ENCODE measurements around the gene UBA1. TPM values are rescaled to one million over a fixed set of nuclear protein-coding genes. Genes with fewer than 3 reads are reported as not detected.
A peak's percentile ranks its signal among the peaks of the same experiment; 100 is the strongest.

The UBA1 gene
- polyA plus RNA-seq (2011; rRNA removed) = 160 and 192 TPM in 2 replicates
- polyA plus RNA-seq (2012; cell fraction: cytosol; rRNA removed) = 266 and 294 TPM in 2 replicates
- 588 and 645 TPM in 2 replicates for polyA plus RNA-seq (2012; cell fraction: nucleus; rRNA removed)
- polyA plus RNA-seq (2017; fragmentation: RNase III; extraction: RNeasy Plus Mini Kit Qiagen cat#74134 plus additional on column Dnase treatment) = 188 to 196 TPM (median 192 TPM) in 3 replicates
- 293 and 297 TPM in 2 replicates for polyA minus RNA-seq (2011; rRNA and poly(A)+ RNA removed)

DNA sequence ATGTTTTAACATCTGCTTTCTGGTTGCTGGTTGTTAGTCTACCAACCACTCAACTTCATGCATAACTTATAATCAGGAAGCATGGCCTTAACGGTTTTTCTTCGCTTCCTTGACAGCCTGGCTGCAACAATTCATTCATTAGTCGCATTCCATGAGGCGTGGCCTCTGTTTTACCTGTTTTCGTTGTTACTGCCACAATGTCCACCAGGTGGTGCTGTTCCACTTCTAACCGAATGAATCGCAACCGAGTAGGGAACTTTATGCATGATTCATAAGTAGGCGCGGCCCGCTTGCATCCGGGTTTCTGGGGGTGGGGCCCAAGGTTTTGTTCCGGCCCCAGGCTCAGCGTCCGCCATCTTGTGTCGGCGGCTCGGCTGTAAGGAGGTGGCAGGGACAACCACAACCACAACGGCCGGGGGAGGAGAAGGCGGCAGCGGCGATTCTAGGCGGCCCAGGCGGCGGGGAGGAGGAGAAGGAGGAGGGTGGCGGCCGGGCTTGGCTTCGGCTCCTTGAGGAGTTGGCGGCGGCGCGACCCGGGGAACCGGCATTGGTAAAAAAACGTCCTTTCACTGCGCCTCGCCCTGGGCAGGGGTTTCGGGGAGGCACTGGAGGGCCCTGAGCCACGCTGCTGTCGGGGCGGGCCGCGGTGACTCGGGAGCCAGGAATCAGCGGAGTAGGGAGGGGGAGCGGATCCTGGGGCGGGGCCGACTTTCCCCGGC lies at the start of gene UBA1:
Gene UBA1, plus strand, starts transcription at position 355 of the 719 bp plus-strand sequence. CDS start 4,974 bp downstream, outside the sequence.
- ChIA-PET CTCF (interaction anchor here (0.7 to 7.7 kb wide), 8 partner anchors 9 to 332 kb away, joined by 3 to 52 read pairs (median 4); no protein-coding TSS in a partner anchor), POLR2A (no interaction called here)
- DNase-seq (ENCODE audit: low read depth in 1 of 2, low spot score in 1 of 2) (peak; percentile 88 to 96), FAIRE-seq (peak; percentile 92), ATAC-seq (peak; percentile 70 to 84)
- no peaks in the 10 kb centered on the region for H3K9me3 ChIP-seq
- WGBS (ENCODE audit: missing lambda C conversion rate) = under 1% methylated on average over 12 of the region's 50 CpGs
- H3K4me1 ChIP-seq = peaks cover 42% of the 10 kb centered on the region
- H3K4me2 ChIP-seq = peak within 1 kb of the TSS; percentile 97
- peak within 1 kb of the TSS; percentile 93 for H3K4me3 ChIP-seq
- H3K27ac ChIP-seq = peak within 1 kb of the TSS; percentile 99
- TF ChIP-seq PHF8 (IDR thresholded peaks at IDR 0.05; ENCODE audit: borderline replicate concordance, low read depth) = peak; percentile 62
- peak; percentile 58 to 83; a peak in 4 of 5 replicates for TF ChIP-seq JUN (IDR thresholded peaks at IDR 0.05)
- TF ChIP-seq SMC3 (IDR thresholded peaks at IDR 0.05) = peak; percentile 85
- TF ChIP-seq FOSL2 (IDR thresholded peaks at IDR 0.05) = no peak
- TF ChIP-seq FOSL2 (CRISPR knock-in tag; IDR thresholded peaks at IDR 0.05) = peak; percentile 82
- no peak for TF ChIP-seq FOXS1 (CRISPR knock-in tag; IDR thresholded peaks at IDR 0.05)
- no peak for TF ChIP-seq CBX2 (IDR thresholded peaks at IDR 0.05; ENCODE audit: borderline replicate concordance, low read depth)
- TF ChIP-seq, protein P1, sequence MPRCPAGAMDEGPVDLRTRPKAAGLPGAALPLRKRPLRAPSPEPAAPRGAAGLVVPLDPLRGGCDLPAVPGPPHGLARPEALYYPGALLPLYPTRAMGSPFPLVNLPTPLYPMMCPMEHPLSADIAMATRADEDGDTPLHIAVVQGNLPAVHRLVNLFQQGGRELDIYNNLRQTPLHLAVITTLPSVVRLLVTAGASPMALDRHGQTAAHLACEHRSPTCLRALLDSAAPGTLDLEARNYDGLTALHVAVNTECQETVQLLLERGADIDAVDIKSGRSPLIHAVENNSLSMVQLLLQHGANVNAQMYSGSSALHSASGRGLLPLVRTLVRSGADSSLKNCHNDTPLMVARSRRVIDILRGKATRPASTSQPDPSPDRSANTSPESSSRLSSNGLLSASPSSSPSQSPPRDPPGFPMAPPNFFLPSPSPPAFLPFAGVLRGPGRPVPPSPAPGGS (IDR thresholded peaks at IDR 0.05) = peak; percentile 34; the same call in 1 of the 3 replicates
- TF ChIP-seq RAD21 (conservative IDR thresholded peaks at IDR 0.05 in 1 of 2, IDR thresholded peaks at IDR 0.05 in 1 of 2) = peak; percentile 85 to 89
- TF ChIP-seq, protein P2, sequence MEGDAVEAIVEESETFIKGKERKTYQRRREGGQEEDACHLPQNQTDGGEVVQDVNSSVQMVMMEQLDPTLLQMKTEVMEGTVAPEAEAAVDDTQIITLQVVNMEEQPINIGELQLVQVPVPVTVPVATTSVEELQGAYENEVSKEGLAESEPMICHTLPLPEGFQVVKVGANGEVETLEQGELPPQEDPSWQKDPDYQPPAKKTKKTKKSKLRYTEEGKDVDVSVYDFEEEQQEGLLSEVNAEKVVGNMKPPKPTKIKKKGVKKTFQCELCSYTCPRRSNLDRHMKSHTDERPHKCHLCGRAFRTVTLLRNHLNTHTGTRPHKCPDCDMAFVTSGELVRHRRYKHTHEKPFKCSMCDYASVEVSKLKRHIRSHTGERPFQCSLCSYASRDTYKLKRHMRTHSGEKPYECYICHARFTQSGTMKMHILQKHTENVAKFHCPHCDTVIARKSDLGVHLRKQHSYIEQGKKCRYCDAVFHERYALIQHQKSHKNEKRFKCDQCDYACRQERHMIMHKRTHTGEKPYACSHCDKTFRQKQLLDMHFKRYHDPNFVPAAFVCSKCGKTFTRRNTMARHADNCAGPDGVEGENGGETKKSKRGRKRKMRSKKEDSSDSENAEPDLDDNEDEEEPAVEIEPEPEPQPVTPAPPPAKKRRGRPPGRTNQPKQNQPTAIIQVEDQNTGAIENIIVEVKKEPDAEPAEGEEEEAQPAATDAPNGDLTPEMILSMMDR (IDR thresholded peaks at IDR 0.05) = peak; percentile 78
- TF ChIP-seq POLR2A (IDR thresholded peaks at IDR 0.05; ENCODE audit: low read length) = peak; percentile 91

DNA sequence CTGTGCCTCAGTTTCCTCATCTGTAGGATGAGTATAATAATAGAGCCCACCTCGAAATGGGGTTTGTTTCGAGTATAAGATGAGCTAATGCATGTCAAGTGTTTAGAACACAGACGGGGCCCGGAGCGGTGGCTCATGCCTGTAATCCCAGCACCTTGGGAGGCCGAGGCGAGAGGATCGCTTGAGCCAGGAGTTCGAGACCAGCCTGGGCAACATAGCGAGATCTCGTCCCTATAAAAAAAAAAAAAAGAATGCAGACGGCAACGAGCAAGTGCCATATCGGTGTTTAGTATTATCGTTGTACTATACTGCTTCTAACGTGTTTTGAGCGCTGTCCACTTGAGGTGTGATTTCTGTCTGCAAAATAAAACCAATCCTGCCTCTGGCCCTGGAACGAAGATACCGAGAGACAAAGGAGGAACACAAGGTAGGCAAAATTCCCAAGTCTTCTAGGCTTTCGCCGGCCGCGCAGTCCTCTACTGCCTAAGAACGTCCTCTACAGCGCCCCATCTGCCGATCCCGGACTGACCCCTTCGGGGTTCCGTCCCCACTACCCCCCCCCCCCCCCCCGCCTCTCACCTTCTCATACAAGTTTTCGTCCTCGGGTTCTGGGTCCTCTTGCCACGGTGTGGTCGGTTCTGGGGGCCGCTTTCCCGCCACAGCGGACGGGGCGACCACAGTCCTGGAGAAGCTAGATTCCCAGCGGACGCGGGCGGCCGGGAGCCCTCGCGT lies 49.6 kb upstream of the UBA1 start:
- peak overlapping the region; percentile 89 for H3K4me2 ChIP-seq
- peak in 1 of 2 experiments; percentile 61 for DNase-seq (ENCODE audit: low read depth in 1 of 2, low spot score in 1 of 2)
- peak overlapping the region; percentile 90 to 97 for H3K27ac ChIP-seq
- H3K4me1 ChIP-seq = peaks cover 17% of the 10 kb centered on the region
- no peak for TF ChIP-seq GATA3 (IDR thresholded peaks at IDR 0.05; ENCODE audit: borderline replicate concordance)
- TF ChIP-seq, protein P1 (IDR thresholded peaks at IDR 0.05) = 0 out of 3 replicates have a peak, but pooled peaks have one; percentile 10
- WGBS (ENCODE audit: missing lambda C conversion rate) = 2% methylated on average over 28 of the region's 46 CpGs
- peak; percentile 51 for FAIRE-seq
- H3K9me3 ChIP-seq = no peaks in the 10 kb centered on the region
- H3K4me3 ChIP-seq = peak overlapping the region; percentile 79
- ChIA-PET CTCF (interaction anchor here (0.8 to 1.4 kb wide), 5 partner anchors 9 to 56 kb away, joined by 3 to 10 read pairs (median 3); no protein-coding TSS in a partner anchor), POLR2A (interaction anchor here (0.6 to 3.1 kb wide), 5 partner anchors 10 to 74 kb away, joined by 3 to 17 read pairs (median 9); partner anchors contain the start of gene CDK16)
- peak; percentile 13 to 45; a peak in 4 of 6 replicates for ATAC-seq

Measured in A549 (cell line).